D721Med (cell line): ENCODE results near the gene ACSL1.
"Not testable (repeated sequence)": the region's sequence is repeated elsewhere in the genome, so short reads cannot be mapped to it uniquely, and the experiment has no call there.

ENCODE experiments used
- DNase-seq: peaks from one replicate; pipeline ENCODE4 v3.0.0; 2011; ENCODE audit warnings: low spot score; ENCODE audit not compliant: insufficient read length
- FAIRE-seq: peaks from 2 replicates; lab custom pipeline; 2011; peaks lifted over from hg19 to GRCh38; lab: Jason Lieb, UNC
- CTCF ChIP-seq: IDR thresholded peaks from 2 replicates; pipeline ENCODE4 v1.5.1; 2012; ENCODE audit warnings: mild to moderate bottlenecking, control low read depth; ENCODE audit not compliant: insufficient read depth; ENCODE audit errors: missing control alignments

ACSL1 gene

GRCh38 chr4:184843984-184844554, 18.3 kb upstream of the ACSL1 start:
- TF ChIP-seq CTCF: no peak
- DNase-seq (no peak), FAIRE-seq (no peak)

- not testable (repeated sequence) for DNase-seq, FAIRE-seq
Measured at GRCh38 chr4:184839075-184839399, 13.3 kb upstream of the ACSL1 start.

GRCh38 chr4:184838249-184839074, 12.7 kb upstream of the ACSL1 start:
- DNase-seq (no peak), FAIRE-seq (no peak)
- TF ChIP-seq CTCF: no peak

GRCh38 chr4:184836613-184837012, 10.8 kb upstream of the ACSL1 start:
- DNase-seq: no peak
- no peak for FAIRE-seq
- TF ChIP-seq CTCF: no peak

GRCh38 chr4:184833046-184833838, 7.5 kb upstream of the ACSL1 start:
- no peak for TF ChIP-seq CTCF
- no peak for DNase-seq
- no peak for FAIRE-seq

- FAIRE-seq (no peak), DNase-seq (no peak)
- TF ChIP-seq CTCF: no peak
Measured at GRCh38 chr4:184831153-184831552, 5.4 kb upstream of the ACSL1 start.

- FAIRE-seq: no peak
- no peak for DNase-seq
- TF ChIP-seq CTCF: no peak
Measured at GRCh38 chr4:184826691-184827270, 1.0 kb upstream of the ACSL1 start.
